ENCODE measurements around the gene SLC30A1. TPM values are rescaled to one million over a fixed set of nuclear protein-coding genes. Genes with fewer than 3 reads are reported as not detected.
"Not testable (repeated sequence)": the region's sequence is repeated elsewhere in the genome, so short reads cannot be mapped to it uniquely, and the experiment has no call there.

Gene SLC30A1
- total RNA-seq, 5 donors from 2014 or later (not counting 1 experiment from before 2014, with no cell fraction given), result 4.7 to 11.8 (median 9.4) TPM

DNA sequence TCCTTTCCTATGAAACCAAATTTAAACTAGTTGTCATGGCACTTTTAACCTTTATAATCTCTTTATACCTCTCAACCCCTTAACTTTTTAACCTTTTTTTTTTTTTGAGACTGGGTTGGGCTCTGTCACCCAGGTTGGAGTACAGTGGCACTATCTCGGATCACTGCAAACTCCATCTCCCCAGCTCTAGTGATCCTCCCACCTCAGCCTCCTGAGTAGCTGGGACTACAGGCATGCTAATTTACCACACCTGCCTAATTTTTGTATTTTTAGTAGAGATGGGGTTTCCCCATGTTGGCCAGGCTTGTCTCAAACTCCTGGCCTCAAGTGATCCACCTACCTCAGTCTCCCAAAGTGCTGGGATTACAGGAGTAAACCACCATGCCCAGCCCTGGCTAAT is 8.6 kb downstream of the SLC30A1 start:
- H3K27me3 Mint-ChIP-seq; POLR2A ChIA-PET; H3K4me3 Mint-ChIP-seq; H3K4me1 ChIP-seq (ENCODE audit: control insufficient read depth in 1 of 2, extremely low read depth in 1 of 2, insufficient read depth in 2 of 2, low read length in 2 of 2); H3K27ac ChIP-seq (ENCODE audit: low read length); H3K4me3 ChIP-seq (ENCODE audit: control insufficient read depth in 1 of 2, extremely low read depth in 1 of 2, low read length in 1 of 2); ATAC-seq (replicated peaks in 1 of 4); DNase-seq; H3K27me3 ChIP-seq (replicated peaks in 1 of 2; ENCODE audit: control insufficient read depth in 2 of 2, extremely low read depth in 1 of 2, insufficient read depth in 2 of 2, low read length in 1 of 2); H3K9me3 ChIP-seq; H3K27ac Mint-ChIP-seq; H3K36me3 ChIP-seq (ENCODE audit: control insufficient read depth in 2 of 2, extremely low read depth in 1 of 2, insufficient read depth in 1 of 2, low read length in 1 of 2); H3K9me3 Mint-ChIP-seq: not testable (repeated sequence)
- Mint-ChIP-seq H3K4me1 (peaks cover 7 to 18% (median 13%) of the 10 kb centered on the region in 3 donors), H3K36me3 (peaks cover 18% of the 10 kb centered on the region)
- CTCF ChIA-PET, result interaction anchor here in 1 of 2 donors (0.7 kb wide), 1 partner anchor 294 kb away, joined by 3 read pairs; no protein-coding TSS in a partner anchor
- WGBS (ENCODE audit: insufficient coverage), result no CpG with 5 or more reads among the region's 1 CpG

DNA sequence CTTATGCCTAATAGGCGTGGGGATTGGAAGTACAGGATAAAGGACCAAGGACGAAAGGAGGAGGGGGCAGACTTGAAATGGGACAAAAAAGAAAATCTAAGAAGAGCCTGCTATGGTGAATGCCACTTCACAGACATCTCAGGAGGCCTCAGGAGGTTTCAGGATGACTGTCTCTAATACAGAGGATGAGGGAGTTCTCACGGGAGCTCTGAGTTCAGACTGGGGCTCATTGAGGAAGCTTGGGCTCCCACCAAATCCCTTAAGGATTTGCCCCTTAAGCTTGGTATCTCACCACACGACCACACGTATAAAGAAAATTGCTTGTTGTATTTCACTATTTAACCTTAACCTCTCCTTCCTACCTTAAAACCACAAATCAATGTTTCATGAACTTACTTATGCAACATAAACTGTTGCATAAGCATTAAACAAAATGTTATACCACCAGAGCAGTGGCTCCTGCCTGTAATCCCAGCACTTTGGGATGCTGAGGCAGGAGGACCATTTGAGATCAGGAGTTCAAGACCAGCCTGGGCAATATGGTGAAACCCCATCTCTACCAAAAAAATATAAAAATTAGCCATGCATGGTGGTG is 12.4 kb downstream of the SLC30A1 start:
- no peaks in the 10 kb centered on the region for H3K9me3 ChIP-seq
- no peaks in the 10 kb centered on the region for H3K36me3 Mint-ChIP-seq
- H3K9me3 Mint-ChIP-seq, result no peaks in the 10 kb centered on the region
- ChIA-PET CTCF (no interaction called here), POLR2A (no interaction called here)
- no peaks in the 10 kb centered on the region for H3K4me1 ChIP-seq (ENCODE audit: control insufficient read depth in 1 of 2, extremely low read depth in 1 of 2, insufficient read depth in 2 of 2, low read length in 2 of 2)
- no peak overlapping the region for H3K27ac ChIP-seq (ENCODE audit: low read length)
- H3K4me3 ChIP-seq (ENCODE audit: control insufficient read depth in 1 of 2, extremely low read depth in 1 of 2, low read length in 1 of 2), result no peak overlapping the region
- no peaks in the 10 kb centered on the region for H3K27me3 Mint-ChIP-seq
- DNase-seq (no peak), ATAC-seq (replicated peaks in 1 of 4) (no peak)
- no peak overlapping the region for H3K4me3 Mint-ChIP-seq
- 49% methylated on average over 3 of the region's 5 CpGs for whole genome bisulfite sequencing (ENCODE audit: insufficient coverage)
- H3K27ac Mint-ChIP-seq, result no peak overlapping the region
- no peaks in the 10 kb centered on the region for H3K36me3 ChIP-seq (ENCODE audit: control insufficient read depth in 2 of 2, extremely low read depth in 1 of 2, insufficient read depth in 1 of 2, low read length in 1 of 2)
- no peaks in the 10 kb centered on the region for H3K27me3 ChIP-seq (replicated peaks in 1 of 2; ENCODE audit: control insufficient read depth in 2 of 2, extremely low read depth in 1 of 2, insufficient read depth in 2 of 2, low read length in 1 of 2)
- H3K4me1 Mint-ChIP-seq, result peaks cover 0 to 6% (median 1%) of the 10 kb centered on the region in 3 donors

DNA sequence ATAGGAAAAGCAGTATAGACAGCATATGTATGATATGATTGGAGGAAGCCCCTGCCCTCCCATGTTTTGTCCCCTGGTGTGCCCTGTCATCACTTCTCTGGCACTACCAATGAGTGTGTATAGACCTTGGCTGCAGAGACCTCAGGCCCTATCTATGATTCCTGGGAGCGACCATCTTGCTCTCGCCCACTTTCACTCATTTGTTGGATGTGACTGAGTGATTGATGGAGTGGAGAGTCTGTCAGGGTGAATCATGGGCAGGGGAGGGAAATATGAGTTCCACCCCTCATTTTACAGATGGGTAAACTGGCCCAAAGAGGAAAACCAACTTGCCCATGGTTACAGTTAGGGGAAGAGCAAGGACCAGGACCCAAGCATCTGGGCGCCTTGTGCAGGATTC is 14.9 kb downstream of the SLC30A1 start:
- no peak overlapping the region for H3K27ac Mint-ChIP-seq
- H3K9me3 ChIP-seq, result no peaks in the 10 kb centered on the region
- no peaks in the 10 kb centered on the region for H3K36me3 ChIP-seq (ENCODE audit: control insufficient read depth in 2 of 2, extremely low read depth in 1 of 2, insufficient read depth in 1 of 2, low read length in 1 of 2)
- DNase-seq (no peak), ATAC-seq (replicated peaks in 1 of 4) (no peak)
- ChIA-PET POLR2A (no interaction called here), CTCF (no interaction called here)
- 100% methylated on average over 1 of the region's 3 CpGs for WGBS (ENCODE audit: insufficient coverage)
- no peak overlapping the region for H3K4me3 Mint-ChIP-seq
- H3K27me3 Mint-ChIP-seq, result no peaks in the 10 kb centered on the region
- H3K4me1 Mint-ChIP-seq, result no peaks in the 10 kb centered on the region
- H3K27me3 ChIP-seq (replicated peaks in 1 of 2; ENCODE audit: control insufficient read depth in 2 of 2, extremely low read depth in 1 of 2, insufficient read depth in 2 of 2, low read length in 1 of 2), result no peaks in the 10 kb centered on the region
- H3K27ac ChIP-seq (ENCODE audit: low read length), result no peak overlapping the region
- no peaks in the 10 kb centered on the region for H3K36me3 Mint-ChIP-seq
- H3K9me3 Mint-ChIP-seq, result no peaks in the 10 kb centered on the region
- H3K4me1 ChIP-seq (ENCODE audit: control insufficient read depth in 1 of 2, extremely low read depth in 1 of 2, insufficient read depth in 2 of 2, low read length in 2 of 2), result no peaks in the 10 kb centered on the region
- H3K4me3 ChIP-seq (ENCODE audit: control insufficient read depth in 1 of 2, extremely low read depth in 1 of 2, low read length in 1 of 2), result no peak overlapping the region

DNA sequence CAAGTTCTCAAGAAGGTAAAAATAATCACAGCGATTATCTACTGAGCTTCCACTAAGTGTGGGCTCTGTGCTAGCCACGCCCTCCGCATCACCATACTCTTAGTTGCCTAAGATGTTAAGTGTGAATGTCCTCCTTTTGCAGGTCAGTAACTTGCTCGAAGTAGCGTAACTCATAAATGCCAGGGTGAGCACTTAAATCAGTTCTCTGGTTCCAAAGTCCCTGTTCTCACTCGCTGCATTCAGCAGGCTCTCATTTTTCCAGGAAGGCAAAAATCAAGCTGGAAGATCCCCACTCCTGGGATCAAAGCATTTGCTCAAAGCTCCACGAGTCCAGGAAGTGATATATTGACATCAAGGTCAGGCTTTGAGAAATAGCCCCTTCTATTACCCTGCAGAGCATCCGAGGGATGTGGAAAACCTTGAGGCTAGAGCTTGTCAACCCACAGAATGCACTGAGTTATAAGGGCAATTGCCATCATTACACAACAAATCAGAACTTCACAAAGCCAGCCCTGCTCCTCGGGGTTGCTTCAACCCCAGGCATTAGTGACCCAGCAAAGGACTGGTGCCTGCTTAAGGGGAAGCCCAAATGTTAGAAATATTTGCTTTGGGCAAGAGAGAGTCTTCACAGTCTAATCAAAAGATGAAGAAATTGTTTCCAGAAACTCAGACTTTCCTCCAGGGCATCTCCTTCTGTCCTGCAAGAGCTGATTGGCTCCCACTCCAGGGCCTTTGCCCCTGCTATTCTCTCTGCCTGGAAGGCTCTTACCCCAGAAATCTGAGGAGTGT is 19.5 kb downstream of the SLC30A1 start:
- Mint-ChIP-seq H3K9me3 (no peaks in the 10 kb centered on the region), H3K4me1 (no peaks in the 10 kb centered on the region), H3K27ac (no peak overlapping the region), H3K4me3 (no peak overlapping the region), H3K36me3 (no peaks in the 10 kb centered on the region), H3K27me3 (peaks cover 0 to 6% of the 10 kb centered on the region in 2 donors)
- H3K4me1 ChIP-seq (ENCODE audit: control insufficient read depth in 1 of 2, extremely low read depth in 1 of 2, insufficient read depth in 2 of 2, low read length in 2 of 2), result no peaks in the 10 kb centered on the region
- WGBS (ENCODE audit: insufficient coverage), result 90% methylated on average over 4 of the region's 9 CpGs
- H3K4me3 ChIP-seq (ENCODE audit: control insufficient read depth in 1 of 2, extremely low read depth in 1 of 2, low read length in 1 of 2), result no peak overlapping the region
- ATAC-seq (replicated peaks in 1 of 4), result no peak
- peaks cover 0 to 2% of the 10 kb centered on the region in 2 experiments for H3K27me3 ChIP-seq (replicated peaks in 1 of 2; ENCODE audit: control insufficient read depth in 2 of 2, extremely low read depth in 1 of 2, insufficient read depth in 2 of 2, low read length in 1 of 2)
- H3K36me3 ChIP-seq (ENCODE audit: control insufficient read depth in 2 of 2, extremely low read depth in 1 of 2, insufficient read depth in 1 of 2, low read length in 1 of 2), result no peaks in the 10 kb centered on the region
- ChIA-PET CTCF (interaction anchor here in 1 of 2 donors (0.6 kb wide), 1 partner anchor 45 kb away, joined by 3 read pairs; no protein-coding TSS in a partner anchor), POLR2A (interaction anchor here in 1 of 2 donors (0.7 kb wide), 1 partner anchor 195 kb away, joined by 3 read pairs; no protein-coding TSS in a partner anchor)
- no peak for DNase-seq
- no peaks in the 10 kb centered on the region for H3K9me3 ChIP-seq
- no peak overlapping the region for H3K27ac ChIP-seq (ENCODE audit: low read length)

DNA sequence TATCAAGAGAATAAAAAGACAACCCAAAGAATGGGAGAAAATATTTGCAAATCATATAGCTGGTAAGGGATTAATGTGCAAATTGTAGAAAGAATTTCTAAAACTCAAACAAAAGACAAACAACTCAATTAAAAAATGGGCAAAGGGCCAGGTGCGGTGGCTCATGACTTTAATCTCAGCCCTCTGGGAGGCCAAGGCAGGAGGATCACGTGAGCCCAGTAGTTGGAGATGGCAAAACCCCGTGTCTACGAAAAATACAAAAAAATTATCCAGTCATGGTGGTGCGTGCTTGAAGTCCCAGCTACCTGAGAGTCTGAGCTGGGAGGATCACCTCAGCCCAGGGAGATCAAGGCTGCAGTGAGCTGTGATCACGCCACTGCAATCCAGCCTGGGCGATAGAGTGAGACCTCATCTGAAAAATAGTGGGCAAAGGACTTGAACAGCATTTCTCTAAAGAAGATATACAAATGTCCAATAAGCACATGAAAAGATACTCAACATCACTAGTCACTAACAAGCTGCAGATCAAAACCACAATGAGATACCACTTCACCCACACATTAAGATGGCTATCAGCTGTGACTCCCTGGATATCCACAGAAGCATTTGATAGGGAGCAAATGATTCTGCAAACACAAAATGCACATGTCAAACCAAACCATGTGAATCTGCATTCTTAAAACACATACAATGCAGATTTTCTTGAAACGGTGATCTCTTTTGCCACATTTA is 20.9 kb downstream of the SLC30A1 start:
- no peak overlapping the region for H3K4me3 Mint-ChIP-seq
- H3K27ac Mint-ChIP-seq, result no peak overlapping the region
- H3K4me3 ChIP-seq (ENCODE audit: control insufficient read depth in 1 of 2, extremely low read depth in 1 of 2, low read length in 1 of 2), result no peak overlapping the region
- H3K36me3 ChIP-seq (ENCODE audit: control insufficient read depth in 2 of 2, extremely low read depth in 1 of 2, insufficient read depth in 1 of 2, low read length in 1 of 2), result no peaks in the 10 kb centered on the region
- ATAC-seq (replicated peaks in 1 of 4) (no peak), DNase-seq (no peak)
- H3K9me3 Mint-ChIP-seq, result no peaks in the 10 kb centered on the region
- peaks cover 0 to 11% of the 10 kb centered on the region in 2 donors for H3K27me3 Mint-ChIP-seq
- H3K27me3 ChIP-seq (replicated peaks in 1 of 2; ENCODE audit: control insufficient read depth in 2 of 2, extremely low read depth in 1 of 2, insufficient read depth in 2 of 2, low read length in 1 of 2), result peaks cover 0 to 7% of the 10 kb centered on the region in 2 experiments
- no peaks in the 10 kb centered on the region for H3K4me1 Mint-ChIP-seq
- 90% methylated on average over 7 of the region's 8 CpGs for WGBS (ENCODE audit: insufficient coverage)
- H3K36me3 Mint-ChIP-seq, result no peaks in the 10 kb centered on the region
- H3K4me1 ChIP-seq (ENCODE audit: control insufficient read depth in 1 of 2, extremely low read depth in 1 of 2, insufficient read depth in 2 of 2, low read length in 2 of 2), result no peaks in the 10 kb centered on the region
- ChIA-PET POLR2A (no interaction called here), CTCF (interaction anchor here in 1 of 2 donors (1.0 kb wide), 1 partner anchor 43 kb away, joined by 4 read pairs; no protein-coding TSS in a partner anchor)
- H3K27ac ChIP-seq (ENCODE audit: low read length), result no peak overlapping the region
- H3K9me3 ChIP-seq, result no peaks in the 10 kb centered on the region

DNA sequence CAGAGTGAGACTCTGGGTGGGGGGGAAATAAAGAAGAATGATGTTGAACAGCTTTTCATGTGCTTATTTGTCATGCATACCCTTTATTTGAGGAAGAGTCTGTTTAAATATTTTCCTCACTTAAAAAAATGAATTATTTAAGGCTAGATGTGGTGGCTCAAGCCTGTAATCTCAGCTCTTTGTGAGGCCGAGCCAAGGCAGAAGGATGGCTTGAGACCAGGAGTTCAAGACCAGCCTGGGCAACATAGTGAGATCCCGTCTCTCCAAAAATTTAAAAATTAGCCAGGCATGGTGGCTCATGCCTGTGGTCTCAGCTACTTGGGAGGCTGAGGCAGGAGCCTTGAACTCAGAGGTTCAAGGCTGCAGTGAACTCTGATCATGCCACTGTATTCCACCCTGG is 25.4 kb downstream of the SLC30A1 start:
- H3K27me3 ChIP-seq (replicated peaks in 1 of 2; ENCODE audit: control insufficient read depth in 2 of 2, extremely low read depth in 1 of 2, insufficient read depth in 2 of 2, low read length in 1 of 2), result peaks cover 0 to 10% of the 10 kb centered on the region in 2 experiments
- no peak overlapping the region for H3K27ac ChIP-seq (ENCODE audit: low read length)
- H3K27me3 Mint-ChIP-seq, result peaks cover 3 to 14% of the 10 kb centered on the region in 2 donors
- H3K36me3 ChIP-seq (ENCODE audit: control insufficient read depth in 2 of 2, extremely low read depth in 1 of 2, insufficient read depth in 1 of 2, low read length in 1 of 2), result no peaks in the 10 kb centered on the region
- no peaks in the 10 kb centered on the region for H3K9me3 ChIP-seq
- ATAC-seq (replicated peaks in 1 of 4) (no peak), DNase-seq (no peak)
- H3K4me3 Mint-ChIP-seq, result no peak overlapping the region
- H3K27ac Mint-ChIP-seq, result no peak overlapping the region
- ChIA-PET CTCF (no interaction called here), POLR2A (no interaction called here)
- peaks cover 0 to 4% of the 10 kb centered on the region in 2 experiments for H3K4me1 ChIP-seq (ENCODE audit: control insufficient read depth in 1 of 2, extremely low read depth in 1 of 2, insufficient read depth in 2 of 2, low read length in 2 of 2)
- H3K9me3 Mint-ChIP-seq, result no peaks in the 10 kb centered on the region
- no peaks in the 10 kb centered on the region for H3K4me1 Mint-ChIP-seq
- no peaks in the 10 kb centered on the region for H3K36me3 Mint-ChIP-seq
- WGBS (ENCODE audit: insufficient coverage), result no CpG with 5 or more reads among the region's 2 CpGs
- no peak overlapping the region for H3K4me3 ChIP-seq (ENCODE audit: control insufficient read depth in 1 of 2, extremely low read depth in 1 of 2, low read length in 1 of 2)
